Measurements from ENCODE around the gene TBC1D22A. TPM values are rescaled to one million over a fixed set of nuclear protein-coding genes. Genes with fewer than 3 reads are reported as not detected.

TBC1D22A gene
- total and polyA plus RNA-seq, 9 of the 15 experiments (the other 6 are each of a cell fraction or from before 2014, with no cell fraction given): 0.20 to 11.5 (median 5.2) TPM

DNA sequence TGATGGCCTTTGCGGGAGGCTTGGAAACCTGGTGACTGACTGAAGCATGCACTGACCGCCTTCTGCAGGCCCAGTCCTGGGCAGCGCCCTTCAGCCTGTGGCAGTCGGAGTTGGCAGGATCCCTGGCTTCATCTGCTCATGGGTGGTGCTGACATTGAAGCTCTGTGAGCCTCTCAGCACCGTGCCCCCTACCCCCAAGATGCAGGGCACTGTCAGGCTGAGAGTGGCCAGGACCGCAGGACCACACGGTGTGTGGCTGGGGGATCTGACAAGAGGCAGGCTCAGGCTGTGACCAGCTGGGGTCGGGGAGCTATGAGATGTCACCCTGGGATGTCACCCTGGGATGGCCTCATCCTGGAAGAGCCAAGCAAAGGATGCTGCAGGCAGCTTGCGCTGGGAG, 32.7 kb downstream of the TBC1D22A start:
- ChIA-PET POLR2A (no interaction called here), CTCF (ENCODE audit: low intra/inter-chr PET ratio) (no interaction called here)

More for the DNA sequence above, 32.7 kb downstream of the TBC1D22A start:
- no peak for DNase-seq (ENCODE audit: extremely low read depth in 1 of 4, low spot score in 3 of 4)
- Histone ChIP-seq H3K4me1 (replicated peaks in 1 of 2; ENCODE audit: control insufficient read depth in 2 of 2, insufficient read depth in 2 of 2, low read length in 2 of 2) (peaks cover 0 to 15% of the 10 kb centered on the region in 2 experiments; a peak in 3 of 5 replicates), H3K4me2 (ENCODE audit: insufficient read depth, low read length) (no peak overlapping the region), H4K20me1 (replicated peaks; ENCODE audit: control insufficient read depth, insufficient read depth, low read length) (0 out of 2 replicates have a peak, but pooled peaks cover under 1% of the 10 kb centered on the region), H3K79me2 (ENCODE audit: control insufficient read depth, insufficient read depth, low read length) (no peaks in the 10 kb centered on the region), H3K9me1 (ENCODE audit: control insufficient read depth, insufficient read depth, low read length) (no peaks in the 10 kb centered on the region), H3K36me3 (ENCODE audit: control insufficient read depth, insufficient read depth, low read length) (peaks cover 31% of the 10 kb centered on the region; the same call in 2 of the 3 replicates), H3K4me3 (no peak overlapping the region), H3K27ac (ENCODE audit: extremely low read depth, low read depth, low read length) (no peak overlapping the region), H3K9ac (ENCODE audit: insufficient read depth in 1 of 2, low read depth in 2 of 2, low read length in 2 of 2) (no peak overlapping the region; a peak in 1 of 4 replicates), H3K9me3 (replicated peaks; ENCODE audit: control insufficient read depth, insufficient read depth, low read depth, low read length) (no peaks in the 10 kb centered on the region), H2AFZ (ENCODE audit: low read depth, low read length) (no peak overlapping the region), H3K27me3 (ENCODE audit: control insufficient read depth in 2 of 2, insufficient read depth in 2 of 2, low read length in 2 of 2) (no peaks in the 10 kb centered on the region)
- TF ChIP-seq, protein P1, sequence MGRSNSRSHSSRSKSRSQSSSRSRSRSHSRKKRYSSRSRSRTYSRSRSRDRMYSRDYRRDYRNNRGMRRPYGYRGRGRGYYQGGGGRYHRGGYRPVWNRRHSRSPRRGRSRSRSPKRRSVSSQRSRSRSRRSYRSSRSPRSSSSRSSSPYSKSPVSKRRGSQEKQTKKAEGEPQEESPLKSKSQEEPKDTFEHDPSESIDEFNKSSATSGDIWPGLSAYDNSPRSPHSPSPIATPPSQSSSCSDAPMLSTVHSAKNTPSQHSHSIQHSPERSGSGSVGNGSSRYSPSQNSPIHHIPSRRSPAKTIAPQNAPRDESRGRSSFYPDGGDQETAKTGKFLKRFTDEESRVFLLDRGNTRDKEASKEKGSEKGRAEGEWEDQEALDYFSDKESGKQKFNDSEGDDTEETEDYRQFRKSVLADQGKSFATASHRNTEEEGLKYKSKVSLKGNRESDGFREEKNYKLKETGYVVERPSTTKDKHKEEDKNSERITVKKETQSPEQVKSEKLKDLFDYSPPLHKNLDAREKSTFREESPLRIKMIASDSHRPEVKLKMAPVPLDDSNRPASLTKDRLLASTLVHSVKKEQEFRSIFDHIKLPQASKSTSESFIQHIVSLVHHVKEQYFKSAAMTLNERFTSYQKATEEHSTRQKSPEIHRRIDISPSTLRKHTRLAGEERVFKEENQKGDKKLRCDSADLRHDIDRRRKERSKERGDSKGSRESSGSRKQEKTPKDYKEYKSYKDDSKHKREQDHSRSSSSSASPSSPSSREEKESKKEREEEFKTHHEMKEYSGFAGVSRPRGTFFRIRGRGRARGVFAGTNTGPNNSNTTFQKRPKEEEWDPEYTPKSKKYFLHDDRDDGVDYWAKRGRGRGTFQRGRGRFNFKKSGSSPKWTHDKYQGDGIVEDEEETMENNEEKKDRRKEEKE (IDR thresholded peaks at IDR 0.05; ENCODE audit: borderline replicate concordance in 1 of 2, control insufficient read depth in 1 of 2, low read depth in 2 of 2, low read length in 1 of 2): no peak
- TF ChIP-seq ZNF76 (CRISPR knock-in tag; IDR thresholded peaks at IDR 0.05; ENCODE audit: borderline replicate concordance): no peak
- TF ChIP-seq LCOR (CRISPR knock-in tag; IDR thresholded peaks at IDR 0.05): no peak
- no peak for TF ChIP-seq SIN3A (IDR thresholded peaks at IDR 0.05; ENCODE audit: borderline replicate concordance in 2 of 2, control insufficient read depth in 1 of 2, low read depth in 2 of 2, low read length in 2 of 2)
- TF ChIP-seq CEBPG (CRISPR knock-in tag; IDR thresholded peaks at IDR 0.05): no peak
- TF ChIP-seq CEBPG (tag; conservative IDR thresholded peaks at IDR 0.05 in 1 of 2, IDR thresholded peaks at IDR 0.05 in 1 of 2): no peak
- TF ChIP-seq RFX7 (CRISPR knock-in tag; IDR thresholded peaks at IDR 0.05): no peak
- TF ChIP-seq, protein P2, sequence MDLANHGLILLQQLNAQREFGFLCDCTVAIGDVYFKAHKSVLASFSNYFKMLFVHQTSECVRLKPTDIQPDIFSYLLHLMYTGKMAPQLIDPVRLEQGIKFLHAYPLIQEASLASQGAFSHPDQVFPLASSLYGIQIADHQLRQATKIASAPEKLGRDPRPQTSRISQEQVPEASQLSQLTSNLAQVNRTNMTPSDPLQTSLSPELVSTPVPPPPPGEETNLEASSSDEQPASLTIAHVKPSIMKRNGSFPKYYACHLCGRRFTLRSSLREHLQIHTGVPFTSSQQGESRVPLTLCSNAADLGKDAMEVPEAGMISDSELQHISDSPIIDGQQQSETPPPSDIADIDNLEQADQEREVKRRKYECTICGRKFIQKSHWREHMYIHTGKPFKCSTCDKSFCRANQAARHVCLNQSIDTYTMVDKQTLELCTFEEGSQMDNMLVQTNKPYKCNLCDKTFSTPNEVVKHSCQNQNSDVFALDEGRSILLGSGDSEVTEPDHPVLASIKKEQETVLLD (IDR thresholded peaks at IDR 0.05): no peak
- no peak for TF ChIP-seq MAZ (CRISPR knock-in tag; conservative IDR thresholded peaks at IDR 0.05 in 1 of 2, IDR thresholded peaks at IDR 0.05 in 1 of 2)
- TF ChIP-seq RNF2 (IDR thresholded peaks at IDR 0.05): no peak
- TF ChIP-seq ZFP91 (CRISPR knock-in tag; IDR thresholded peaks at IDR 0.05): no peak
- WGBS (ENCODE audit: insufficient coverage, low coverage, missing lambda C conversion rate): 83% methylated on average over 5 of the region's 9 CpGs
- no peak for FAIRE-seq
- intact Hi-C loops (cut with micrococcal nuclease): no loop called here
- no peak for ATAC-seq
- in situ Hi-C loops (cut with MboI): no loop called here
- no TSS peak for BruUV-seq (replicated peaks)

All from K562 (cell line).